H1 (cell line): Measurements from ENCODE around the gene KIF3B. TPM values are rescaled to one million over a fixed set of nuclear protein-coding genes. Genes with fewer than 3 reads are reported as not detected.

Experiments
- CTCF ChIA-PET: fragments of 300-600 bp; sonication (Branson Sonifier 250); formaldehyde crosslinking; loops from one replicate; lab custom pipeline; 2021; ENCODE audit not compliant: partially characterized antibody; lab: Charles Lee
- POLR2A ChIA-PET: fragments of 300-600 bp; sonication (Branson Sonifier 250); formaldehyde crosslinking; loops from one replicate; lab custom pipeline; 2021; ENCODE audit warnings: inconsistent platforms; ENCODE audit not compliant: partially characterized antibody; lab: Charles Lee
- DNase-seq, 2 experiments: peaks; one replicate each; pipeline versions ENCODE4 v3.0.0 to v3.0.0-alpha.2; 2010 to 2022; ENCODE audit warnings: low spot score in 2 of 2, low read depth in 1 of 2, mixed read lengths in 1 of 2
- FAIRE-seq: peaks from 2 replicates; lab custom pipeline; 2011; peaks lifted over from hg19 to GRCh38; lab: Jason Lieb, UNC
- H2AFZ ChIP-seq: 2 replicates; pipeline ENCODE4 v1.8.1; 2012; ENCODE audit warnings: low read length, inconsistent platforms
- H2AK5ac ChIP-seq: 2 replicates; pipeline ENCODE4 v1.6.1; 2013; ENCODE audit warnings: low read depth, low read length
- H2BK120ac ChIP-seq: replicated peaks from 2 replicates; pipeline ENCODE3; 2013; ENCODE audit warnings: low read depth, low read length, inconsistent platforms
- H2BK12ac ChIP-seq: 2 replicates; pipeline ENCODE4 v1.6.1; 2013; ENCODE audit warnings: low read depth, low read length
- H2BK15ac ChIP-seq: 2 replicates; pipeline ENCODE4 v1.6.1; 2013; ENCODE audit warnings: low read length
- H2BK20ac ChIP-seq: 2 replicates; pipeline ENCODE4 v1.6.1; 2013; ENCODE audit warnings: low read length
- H2BK5ac ChIP-seq: 2 replicates; pipeline ENCODE4 v1.6.1; 2013; ENCODE audit warnings: low read depth, low read length
- H3K14ac ChIP-seq: 2 replicates; pipeline ENCODE4 v1.6.1; 2013; ENCODE audit warnings: inconsistent platforms; ENCODE audit not compliant: insufficient read length
- H3K18ac ChIP-seq: 2 replicates; pipeline ENCODE4 v1.6.1; 2013; ENCODE audit warnings: low read length; ENCODE audit errors: extremely low read depth
- H3K23ac ChIP-seq: 2 replicates; pipeline ENCODE4 v1.6.1; 2013; ENCODE audit warnings: inconsistent platforms; ENCODE audit not compliant: insufficient read length
- H3K23me2 ChIP-seq: 2 replicates; pipeline ENCODE4 v1.6.1; 2013; ENCODE audit warnings: low read depth, low read length
- H3K27ac ChIP-seq: 2 replicates; pipeline ENCODE4 v1.6.1; 2011; ENCODE audit warnings: low read depth, low read length, inconsistent platforms
- H3K27me3 ChIP-seq, 4 experiments: replicated peaks in 1 of 4; 1 replicate in 1 of 4; 2 replicates in 3 of 4; pipeline versions ENCODE4 v1.6.1 to v1.8.1; 2011 to 2013; ENCODE audit warnings: low read length in 3 of 4, mild to moderate bottlenecking in 3 of 4, inconsistent platforms in 2 of 4, mixed read lengths in 2 of 4, moderate library complexity in 1 of 4; ENCODE audit not compliant: control insufficient read depth in 3 of 4, insufficient read depth in 3 of 4; ENCODE audit errors: extremely low read depth in 1 of 4
- H3K36me3 ChIP-seq, 4 experiments: 2 replicates each; pipeline versions ENCODE4 v1.6.1 to v1.8.1; 2011 to 2013; ENCODE audit warnings: mild to moderate bottlenecking in 4 of 4, low read length in 3 of 4, moderate library complexity in 2 of 4, control low read depth in 1 of 4, inconsistent platforms in 1 of 4; ENCODE audit not compliant: insufficient read depth in 4 of 4, control insufficient read depth in 2 of 4
- H3K4ac ChIP-seq: replicated peaks from 2 replicates; pipeline ENCODE3; 2013; ENCODE audit warnings: low read length, low read depth, mixed read lengths, inconsistent platforms; ENCODE audit not compliant: insufficient read length
- H3K4me1 ChIP-seq, 4 experiments: replicated peaks in 1 of 4; 1 replicate in 1 of 4; 2 replicates in 3 of 4; pipeline versions ENCODE4 v1.6.1 to v1.8.1; 2011 to 2013; ENCODE audit warnings: low read length in 3 of 4, inconsistent platforms in 2 of 4, mixed read lengths in 1 of 4; ENCODE audit not compliant: insufficient read depth in 4 of 4, control insufficient read depth in 3 of 4
- H3K4me2 ChIP-seq, 2 experiments: 2 replicates each; pipeline versions ENCODE4 v1.6.1 to v1.8.1; 2011 to 2013; ENCODE audit warnings: low read depth in 2 of 2, low read length in 2 of 2, control low read depth in 1 of 2, inconsistent platforms in 1 of 2, mild to moderate bottlenecking in 1 of 2; ENCODE audit not compliant: insufficient read depth in 1 of 2
- H3K4me3 ChIP-seq, 4 experiments: fragments of 200-600, 300-600 bp in 1 of 4; sonication (generic), shearing (Covaris generic), sonication (Bioruptor Twin) in 1 of 4; 2 replicates each; pipeline versions ENCODE4 v1.5.1 to v1.8.1; 2011 to 2016; ENCODE audit warnings: low read length in 4 of 4, low read depth in 3 of 4, control low read depth in 2 of 4, inconsistent platforms in 2 of 4, mild to moderate bottlenecking in 2 of 4, mixed read lengths in 1 of 4, moderate library complexity in 1 of 4; ENCODE audit not compliant: insufficient read depth in 2 of 4; ENCODE audit errors: extremely low read depth in 1 of 4
- H3K56ac ChIP-seq: replicated peaks from 2 replicates; pipeline ENCODE3; 2013; ENCODE audit warnings: low read depth, mild to moderate bottlenecking, mixed read lengths, low read length, inconsistent platforms; ENCODE audit not compliant: insufficient read length
- H3K79me1 ChIP-seq: 2 replicates; pipeline ENCODE4 v1.6.1; 2013; ENCODE audit warnings: low read depth, low read length, control low read depth
- H3K79me2 ChIP-seq, 2 experiments: 2 replicates each; pipeline versions ENCODE4 v1.6.1 to v1.8.1; 2012 to 2013; ENCODE audit warnings: low read length in 2 of 2, mild to moderate bottlenecking in 2 of 2, inconsistent platforms in 1 of 2; ENCODE audit not compliant: insufficient read depth in 2 of 2, control insufficient read depth in 1 of 2
- H3K9ac ChIP-seq, 4 experiments: replicated peaks in 1 of 4; 1 replicate in 1 of 4; 2 replicates in 3 of 4; pipeline versions ENCODE4 v1.6.1 to v1.8.1; 2011 to 2013; ENCODE audit warnings: low read depth in 3 of 4, low read length in 3 of 4, control low read depth in 2 of 4, mild to moderate bottlenecking in 2 of 4, moderate library complexity in 2 of 4, inconsistent platforms in 1 of 4; ENCODE audit errors: extremely low read depth in 1 of 4
- H3K9me3 ChIP-seq, 2 experiments: 2 replicates each; pipeline versions ENCODE4 v1.6.1 to v1.8.1; 2012 to 2013; ENCODE audit warnings: mild to moderate bottlenecking in 2 of 2, moderate library complexity in 2 of 2, control low read depth in 1 of 2, inconsistent platforms in 1 of 2, low read depth in 1 of 2, low read length in 1 of 2, mixed read lengths in 1 of 2; ENCODE audit not compliant: insufficient read depth in 2 of 2
- H4K20me1 ChIP-seq, 2 experiments: replicated peaks in 1 of 2; 2 replicates each; pipeline versions ENCODE3 to v1.8.1; 2011 to 2013; ENCODE audit warnings: inconsistent platforms in 2 of 2, low read length in 2 of 2, mild to moderate bottlenecking in 1 of 2; ENCODE audit not compliant: insufficient read depth in 2 of 2, control insufficient read depth in 1 of 2
- H4K5ac ChIP-seq: 2 replicates; pipeline ENCODE4 v1.6.1; 2013; ENCODE audit warnings: low read length, low read depth, mixed read lengths, inconsistent platforms; ENCODE audit not compliant: insufficient read length
- H4K8ac ChIP-seq: 2 replicates; pipeline ENCODE4 v1.8.0; 2013; ENCODE audit warnings: mild to moderate bottlenecking, moderate library complexity, low read length, inconsistent platforms; ENCODE audit not compliant: insufficient read depth; ENCODE audit errors: extremely low read depth
- H4K91ac ChIP-seq: replicated peaks from 2 replicates; pipeline ENCODE3; 2013; ENCODE audit warnings: low read length, mixed read lengths, inconsistent platforms; ENCODE audit not compliant: insufficient read length
- CBX5 ChIP-seq: fragments of 300-800, 300-1000 bp; sonication (generic); IDR thresholded peaks from 2 replicates; pipeline ENCODE4 v1.7.1; 2016; ENCODE audit warnings: antibody characterized with exemption, low read length, low read depth
- CTBP2 ChIP-seq: IDR thresholded peaks from 2 replicates; pipeline ENCODE4 v1.7.0; 2011; ENCODE audit warnings: borderline replicate concordance, mild to moderate bottlenecking, moderate library complexity, mixed read lengths, low read length; ENCODE audit not compliant: insufficient read depth, insufficient read length
- POU5F1 ChIP-seq: IDR thresholded peaks from 2 replicates; pipeline ENCODE4 v1.6.1; 2011; ENCODE audit warnings: low read depth, mild to moderate bottlenecking, low read length, moderate library complexity
- SAP30 ChIP-seq: fragments of 300-600 bp; sonication (generic); IDR thresholded peaks from 2 replicates; pipeline ENCODE4 v1.7.1; 2012; ENCODE audit warnings: low read length, moderate library complexity, mild to moderate bottlenecking, inconsistent platforms; ENCODE audit not compliant: insufficient read depth, insufficient replicate concordance
- SP2 ChIP-seq: IDR thresholded peaks from 2 replicates; pipeline ENCODE4 v1.6.1; 2012; ENCODE audit warnings: mild to moderate bottlenecking, low read length, inconsistent platforms
- SP4 ChIP-seq: IDR thresholded peaks from 2 replicates; pipeline ENCODE4 v1.6.1; 2012; ENCODE audit warnings: low read length, inconsistent platforms
- SUZ12 ChIP-seq: fragments of 200-600 bp; sonication (generic); IDR thresholded peaks from 2 replicates; pipeline ENCODE4 v1.6.1; 2012; ENCODE audit warnings: mild to moderate bottlenecking, inconsistent platforms, low read length, moderate library complexity, mixed read lengths
- TBP ChIP-seq: IDR thresholded peaks from 2 replicates; pipeline ENCODE4 v1.6.1; 2011; ENCODE audit warnings: low read depth, low read length, improper control_type of control experiment
- polyA plus RNA-seq, 7 experiments: library from polyadenylated mRNA; depleted of rRNA in 3 of 7; stranded (reverse) in 5 of 7; unstranded in 2 of 7; fragments of >200 nt in 5 of 7; fragments of 200-250 nt in 2 of 7; gene quantifications; 1 replicate in 5 of 7; 2 replicates in 1 of 7; 4 replicates in 1 of 7; pipeline versions ENCODE4 v1.2.1 to v1.2.3, GENCODE V29; 2011 to 2013; ENCODE audit warnings: missing spikeins in 2 of 7, mixed read lengths in 2 of 7
- total RNA-seq: library from RNA; stranded (reverse); fragmentation: NEBNext Ultra II Directional; extraction: Animal tissue kit (Norgen Biotek cat#: 25700); gene quantifications from 2 replicates; pipeline ENCODE4 v1.2.1, GENCODE V29; 2021
- TF ChIP-seq, protein P1 (sequence below): IDR thresholded peaks from 2 replicates; pipeline ENCODE4 v1.6.1; 2011; ENCODE audit warnings: low read length, improper control_type of control experiment
- TF ChIP-seq, protein P2 (sequence below), 3 experiments: IDR thresholded peaks; 1 replicate in 2 of 3; 2 replicates in 1 of 3; pipeline versions ENCODE4 v1.5.1 to v1.6.1; 2011; ENCODE audit warnings: low read length in 3 of 3, mild to moderate bottlenecking in 3 of 3, inconsistent platforms in 2 of 3, low read depth in 1 of 3, moderate library complexity in 1 of 3; ENCODE audit not compliant: insufficient read depth in 1 of 3; ENCODE audit errors: control extremely low read depth in 1 of 3

KIF3B gene
- total and polyA plus RNA-seq, 2 of the 8 experiments (the other 6 are each of a cell fraction or from before 2014, with no cell fraction given): 10.1 to 22.4 TPM

GRCh38 chr20:32368323-32368722, 90.9 kb downstream of the KIF3B start:
- no peak overlapping the region for H2BK120ac ChIP-seq

More at GRCh38 chr20:32368323-32368722, 90.9 kb downstream of the KIF3B start:
- Histone ChIP-seq H3K4me3 (no peak overlapping the region), H2AFZ (no peak overlapping the region), H2AK5ac (no peak overlapping the region), H2BK20ac (no peak overlapping the region), H3K36me3 (0 out of 8 replicates have a peak, but pooled peaks cover 0 to 2% (median 0%) of the 10 kb centered on the region in 4 experiments), H2BK12ac (no peak overlapping the region), H3K56ac (no peak overlapping the region), H3K23ac (no peak overlapping the region), H4K20me1 (peaks cover 19 to 25% of the 10 kb centered on the region in 2 experiments), H3K79me1 (no peaks in the 10 kb centered on the region), H3K27me3 (peaks cover 0 to 8% (median 7%) of the 10 kb centered on the region in 4 experiments; a peak in 4 of 7 replicates), H3K9me3 (no peaks in the 10 kb centered on the region), H3K23me2 (no peaks in the 10 kb centered on the region; the same call in 1 of the 2 replicates), H3K4ac (no peak overlapping the region), H4K5ac (no peak overlapping the region), H2BK5ac (no peak overlapping the region), H3K9ac (no peak overlapping the region), H3K27ac (no peak overlapping the region), H3K4me2 (no peak overlapping the region), H3K14ac (no peak overlapping the region), H3K18ac (no peak overlapping the region), H4K91ac (no peak overlapping the region), H3K4me1 (no peaks in the 10 kb centered on the region), H2BK15ac (no peak overlapping the region), H4K8ac (no peak overlapping the region), H3K79me2 (peaks cover 2 to 20% of the 10 kb centered on the region in 2 experiments; a peak in 3 of 4 replicates)
- no peak for DNase-seq
- TF ChIP-seq SUZ12: no peak
- TF ChIP-seq, protein P1, sequence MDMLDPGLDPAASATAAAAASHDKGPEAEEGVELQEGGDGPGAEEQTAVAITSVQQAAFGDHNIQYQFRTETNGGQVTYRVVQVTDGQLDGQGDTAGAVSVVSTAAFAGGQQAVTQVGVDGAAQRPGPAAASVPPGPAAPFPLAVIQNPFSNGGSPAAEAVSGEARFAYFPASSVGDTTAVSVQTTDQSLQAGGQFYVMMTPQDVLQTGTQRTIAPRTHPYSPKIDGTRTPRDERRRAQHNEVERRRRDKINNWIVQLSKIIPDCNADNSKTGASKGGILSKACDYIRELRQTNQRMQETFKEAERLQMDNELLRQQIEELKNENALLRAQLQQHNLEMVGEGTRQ: no peak
- no peak for TF ChIP-seq POU5F1
- TF ChIP-seq, protein P2, sequence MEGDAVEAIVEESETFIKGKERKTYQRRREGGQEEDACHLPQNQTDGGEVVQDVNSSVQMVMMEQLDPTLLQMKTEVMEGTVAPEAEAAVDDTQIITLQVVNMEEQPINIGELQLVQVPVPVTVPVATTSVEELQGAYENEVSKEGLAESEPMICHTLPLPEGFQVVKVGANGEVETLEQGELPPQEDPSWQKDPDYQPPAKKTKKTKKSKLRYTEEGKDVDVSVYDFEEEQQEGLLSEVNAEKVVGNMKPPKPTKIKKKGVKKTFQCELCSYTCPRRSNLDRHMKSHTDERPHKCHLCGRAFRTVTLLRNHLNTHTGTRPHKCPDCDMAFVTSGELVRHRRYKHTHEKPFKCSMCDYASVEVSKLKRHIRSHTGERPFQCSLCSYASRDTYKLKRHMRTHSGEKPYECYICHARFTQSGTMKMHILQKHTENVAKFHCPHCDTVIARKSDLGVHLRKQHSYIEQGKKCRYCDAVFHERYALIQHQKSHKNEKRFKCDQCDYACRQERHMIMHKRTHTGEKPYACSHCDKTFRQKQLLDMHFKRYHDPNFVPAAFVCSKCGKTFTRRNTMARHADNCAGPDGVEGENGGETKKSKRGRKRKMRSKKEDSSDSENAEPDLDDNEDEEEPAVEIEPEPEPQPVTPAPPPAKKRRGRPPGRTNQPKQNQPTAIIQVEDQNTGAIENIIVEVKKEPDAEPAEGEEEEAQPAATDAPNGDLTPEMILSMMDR (IDR thresholded peaks at IDR 0.05; ENCODE audit: control extremely low read depth in 1 of 3, insufficient read depth in 1 of 3, low read depth in 1 of 3, low read length in 3 of 3): no peak
- no peak for TF ChIP-seq SAP30
- no peak for TF ChIP-seq SP2
- TF ChIP-seq CBX5: no peak
- TF ChIP-seq SP4: no peak
- TF ChIP-seq TBP: no peak
- no peak for TF ChIP-seq CTBP2
- ChIA-PET CTCF (no interaction called here), POLR2A (no interaction called here)
- no peak for FAIRE-seq
